ENCODE results near the gene KIAA1958.

Gene KIAA1958

GRCh38 chr9:112605518-112605917 is 118.9 kb downstream of the KIAA1958 start:
- no peak for DNase-seq (ENCODE audit: low spot score)

GRCh38 chr9:112605963-112606699 is 119.5 kb downstream of the KIAA1958 start:
- no peak for DNase-seq (ENCODE audit: low spot score)

- DNase-seq (ENCODE audit: low spot score), result no peak
Measured at GRCh38 chr9:112608851-112609250, 122.2 kb downstream of the KIAA1958 start.

- no peak for DNase-seq (ENCODE audit: low spot score)
Measured at GRCh38 chr9:112615584-112616266, 129.1 kb downstream of the KIAA1958 start.

- no peak for DNase-seq (ENCODE audit: low spot score)
Measured at GRCh38 chr9:112617371-112617770, 130.7 kb downstream of the KIAA1958 start.

- DNase-seq (ENCODE audit: low spot score), result no peak
Measured at GRCh38 chr9:112618385-112619009, 131.9 kb downstream of the KIAA1958 start.

- no peak for DNase-seq (ENCODE audit: low spot score)
Measured at GRCh38 chr9:112620388-112620787, 133.8 kb downstream of the KIAA1958 start.

GRCh38 chr9:112621018-112621655 is 134.5 kb downstream of the KIAA1958 start:
- no peak for DNase-seq (ENCODE audit: low spot score)

- DNase-seq (ENCODE audit: low spot score), result no peak
Measured at GRCh38 chr9:112623198-112623597, 136.6 kb downstream of the KIAA1958 start.

GRCh38 chr9:112624711-112625707 is 138.4 kb downstream of the KIAA1958 start:
- no peak for DNase-seq (ENCODE audit: low spot score)

GRCh38 chr9:112629671-112630485 is 143.3 kb downstream of the KIAA1958 start:
- DNase-seq (ENCODE audit: low spot score), result no peak

GRCh38 chr9:112631313-112632070 is 144.9 kb downstream of the KIAA1958 start:
- no peak for DNase-seq (ENCODE audit: low spot score)

GRCh38 chr9:112640311-112640710 is 153.7 kb downstream of the KIAA1958 start:
- DNase-seq (ENCODE audit: low spot score), result no peak

GRCh38 chr9:112642126-112642525 is 155.5 kb downstream of the KIAA1958 start:
- DNase-seq (ENCODE audit: low spot score), result no peak

GRCh38 chr9:112647596-112647995 is 161.0 kb downstream of the KIAA1958 start:
- DNase-seq (ENCODE audit: low spot score), result no peak

- DNase-seq (ENCODE audit: low spot score), result no peak
Measured at GRCh38 chr9:112648624-112649023, 162.0 kb downstream of the KIAA1958 start.

- no peak for DNase-seq (ENCODE audit: low spot score)
Measured at GRCh38 chr9:112654282-112654681, 167.7 kb downstream of the KIAA1958 start.

GRCh38 chr9:112655668-112656067 is 169.0 kb downstream of the KIAA1958 start:
- DNase-seq (ENCODE audit: low spot score), result no peak

- DNase-seq (ENCODE audit: low spot score), result no peak
Measured at GRCh38 chr9:112659906-112660305, 173.3 kb downstream of the KIAA1958 start.

GRCh38 chr9:112663681-112664080 is 177.1 kb downstream of the KIAA1958 start:
- no peak for DNase-seq (ENCODE audit: low spot score)

All from left forelimb (tissue), 1 donor.